IMR-90 (cell line): ENCODE measurements around the gene MAB21L3. TPM values are rescaled to one million over a fixed set of nuclear protein-coding genes. Genes with fewer than 3 reads are reported as not detected.

Source experiments
- ATAC-seq: fragments of 200-7000 bp; cut with Tn5 transposase; 2 replicates; pipeline ENCODE4 v1.9.1; 2020; ENCODE audit warnings: low read depth, mild to moderate bottlenecking, moderate library complexity
- BruUV-seq: library from RNA; stranded (reverse); fragments of 400-500 nt; replicated peaks from 2 replicates; lab custom pipeline; 2021; lab: Mats Ljungman, UMichigan
- CTCF ChIA-PET: fragments of 300-600 bp; formaldehyde crosslinking; extraction: SDS; loops from one replicate; lab custom pipeline; 2021; ENCODE audit warnings: antibody characterized with exemption; lab: Yijun Ruan, JAX
- POLR2A ChIA-PET: fragments of 300-600 bp; sonication (Branson Sonifier 250); formaldehyde crosslinking; loops from one replicate; lab custom pipeline; 2022; ENCODE audit warnings: antibody characterized with exemption; ENCODE audit not compliant: unreplicated experiment; lab: Charles Lee
- DNase-seq: peaks from one replicate; pipeline ENCODE4 v3.0.0; 2013
- H2AFZ ChIP-seq: replicated peaks from 2 replicates; pipeline ENCODE3; 2013; ENCODE audit warnings: low read length, mild to moderate bottlenecking; ENCODE audit not compliant: poor library complexity
- H2AK5ac ChIP-seq: 2 replicates; pipeline ENCODE4 v1.6.1; 2013; ENCODE audit warnings: low read depth, low read length, inconsistent platforms
- H2AK9ac ChIP-seq: replicated peaks from 2 replicates; pipeline ENCODE3; 2013; ENCODE audit warnings: mild to moderate bottlenecking, low read depth, low read length, moderate library complexity; ENCODE audit not compliant: poor library complexity
- H2BK120ac ChIP-seq: 2 replicates; pipeline ENCODE4 v1.6.1; 2013; ENCODE audit warnings: low read depth, low read length, inconsistent platforms
- H2BK15ac ChIP-seq: 3 replicates; pipeline ENCODE4 v1.6.1; 2013; ENCODE audit warnings: low read depth, low read length, inconsistent platforms
- H2BK20ac ChIP-seq: 2 replicates; pipeline ENCODE4 v1.6.1; 2013; ENCODE audit warnings: low read depth, mild to moderate bottlenecking, inconsistent platforms, low read length, moderate library complexity
- H2BK5ac ChIP-seq: 2 replicates; pipeline ENCODE4 v1.6.1; 2013; ENCODE audit warnings: mild to moderate bottlenecking, low read depth, low read length, inconsistent platforms; ENCODE audit not compliant: poor library complexity, severe bottlenecking
- H3K14ac ChIP-seq: replicated peaks from 2 replicates; pipeline ENCODE4 v1.6.1; 2013; ENCODE audit warnings: low read depth, low read length, inconsistent platforms
- H3K18ac ChIP-seq: 2 replicates; pipeline ENCODE4 v1.6.1; 2013; ENCODE audit warnings: low read depth, low read length, control low read depth
- H3K23ac ChIP-seq: 2 replicates; pipeline ENCODE4 v1.6.1; 2013; ENCODE audit warnings: low read depth, low read length, inconsistent platforms
- H3K27ac ChIP-seq: 2 replicates; pipeline ENCODE4 v1.5.1; 2013; ENCODE audit warnings: mild to moderate bottlenecking, control low read depth, low read length; ENCODE audit not compliant: insufficient read depth
- H3K27me3 ChIP-seq: 2 replicates; pipeline ENCODE4 v1.6.1; 2013; ENCODE audit warnings: low read length; ENCODE audit not compliant: control insufficient read depth, insufficient read depth
- H3K36me3 ChIP-seq: 2 replicates; pipeline ENCODE4 v1.6.1; 2013; ENCODE audit warnings: low read length, mixed read lengths; ENCODE audit not compliant: control insufficient read depth, insufficient read depth
- H3K4ac ChIP-seq: 2 replicates; pipeline ENCODE4 v1.6.1; 2013; ENCODE audit warnings: low read depth, low read length, inconsistent platforms
- H3K4me1 ChIP-seq: 2 replicates; pipeline ENCODE4 v1.6.1; 2013; ENCODE audit warnings: low read length, mixed read lengths; ENCODE audit not compliant: control insufficient read depth, insufficient read depth
- H3K4me2 ChIP-seq: 2 replicates; pipeline ENCODE4 v1.6.1; 2013; ENCODE audit warnings: low read depth, mild to moderate bottlenecking, control low read depth, low read length, moderate library complexity
- H3K4me3 ChIP-seq: 2 replicates; pipeline ENCODE4 v1.5.1; 2013; ENCODE audit warnings: low read depth, mild to moderate bottlenecking, control low read depth, low read length, moderate library complexity; ENCODE audit not compliant: insufficient read depth
- H3K56ac ChIP-seq: 2 replicates; pipeline ENCODE4 v1.6.1; 2013; ENCODE audit warnings: low read length, inconsistent platforms; ENCODE audit not compliant: insufficient read depth; ENCODE audit errors: extremely low read depth
- H3K79me1 ChIP-seq, 2 experiments: 2 replicates each; pipeline ENCODE4 v1.6.1; 2013; ENCODE audit warnings: low read length in 2 of 2, inconsistent platforms in 1 of 2, low read depth in 1 of 2
- H3K9ac ChIP-seq: 2 replicates; pipeline ENCODE4 v1.6.1; 2013; ENCODE audit warnings: low read depth, low read length, control low read depth
- H3K9me1 ChIP-seq: 2 replicates; pipeline ENCODE4 v1.6.1; 2013; ENCODE audit warnings: low read length, inconsistent platforms; ENCODE audit not compliant: insufficient read depth
- H3K9me3 ChIP-seq: 2 replicates; pipeline ENCODE4 v1.6.1; 2013; ENCODE audit warnings: low read length; ENCODE audit not compliant: control insufficient read depth, insufficient read depth
- H4K20me1 ChIP-seq: 2 replicates; pipeline ENCODE4 v1.6.1; 2013; ENCODE audit warnings: low read length, inconsistent platforms; ENCODE audit not compliant: insufficient read depth
- H4K5ac ChIP-seq: 2 replicates; pipeline ENCODE4 v1.6.1; 2013; ENCODE audit warnings: mild to moderate bottlenecking, low read depth, low read length, control low read depth
- H4K8ac ChIP-seq, 2 experiments: 2 replicates each; pipeline ENCODE4 v1.6.1; 2013; ENCODE audit warnings: low read depth in 2 of 2, low read length in 2 of 2, control low read depth in 1 of 2, inconsistent platforms in 1 of 2
- H4K91ac ChIP-seq: 2 replicates; pipeline ENCODE4 v1.6.1; 2013; ENCODE audit warnings: low read depth, low read length, inconsistent platforms; ENCODE audit not compliant: insufficient read depth
- BHLHE40 ChIP-seq: fragments of 150-350 bp; IDR thresholded peaks from 2 replicates; pipeline ENCODE4 v1.6.1; 2016; ENCODE audit warnings: mild to moderate bottlenecking, low read depth, low read length
- CEBPB ChIP-seq: IDR thresholded peaks from 2 replicates; pipeline ENCODE4 v1.6.1; 2012; ENCODE audit warnings: low read depth, low read length, improper control_type of control experiment
- CHD1 ChIP-seq: IDR thresholded peaks from 2 replicates; pipeline ENCODE4 v1.6.1; 2012; ENCODE audit warnings: low read depth, low read length, improper control_type of control experiment
- CTCF ChIP-seq: conservative IDR thresholded peaks from 2 replicates; pipeline ENCODE4 v1.5.1; 2012; ENCODE audit warnings: mild to moderate bottlenecking, low read depth, low read length, improper control_type of control experiment
- FOS ChIP-seq: fragments of 150-350 bp; IDR thresholded peaks from 2 replicates; pipeline ENCODE4 v1.6.1; 2016; ENCODE audit warnings: low read depth, low read length
- MAFK ChIP-seq: IDR thresholded peaks from 2 replicates; pipeline ENCODE4 v1.6.1; 2012; ENCODE audit warnings: low read depth, low read length, improper control_type of control experiment
- MAZ ChIP-seq: IDR thresholded peaks from 2 replicates; pipeline ENCODE4 v1.6.1; 2012; ENCODE audit warnings: low read depth, mild to moderate bottlenecking, low read length, improper control_type of control experiment, moderate library complexity, borderline replicate concordance
- MXI1 ChIP-seq: IDR thresholded peaks from 2 replicates; pipeline ENCODE4 v1.6.1; 2012; ENCODE audit warnings: low read depth, mild to moderate bottlenecking, low read length, moderate library complexity, borderline replicate concordance
- NFE2L2 ChIP-seq: fragments of 150-350 bp; IDR thresholded peaks from 2 replicates; pipeline ENCODE4 v1.6.1; 2016; ENCODE audit warnings: low read depth, mild to moderate bottlenecking, low read length
- POLR2A ChIP-seq: IDR thresholded peaks from 2 replicates; pipeline ENCODE4 v1.6.1; 2012; ENCODE audit warnings: mild to moderate bottlenecking, low read depth, low read length
- RAD21 ChIP-seq: IDR thresholded peaks from 2 replicates; pipeline ENCODE4 v1.6.1; 2012; ENCODE audit warnings: low read length, improper control_type of control experiment
- RCOR1 ChIP-seq: IDR thresholded peaks from 2 replicates; pipeline ENCODE4 v1.6.1; 2012; ENCODE audit warnings: mild to moderate bottlenecking, low read length, improper control_type of control experiment; ENCODE audit not compliant: insufficient replicate concordance
- RFX5 ChIP-seq: IDR thresholded peaks from 2 replicates; pipeline ENCODE4 v1.8.0; 2012; ENCODE audit warnings: low read depth, mild to moderate bottlenecking, low read length, moderate library complexity
- SMC3 ChIP-seq: fragments of 150-350 bp; IDR thresholded peaks from 2 replicates; pipeline ENCODE4 v1.6.1; 2016; ENCODE audit warnings: low read depth, mild to moderate bottlenecking, antibody characterized with exemption, low read length, moderate library complexity
- WGBS, 2 experiments: methylation state at CpG; one replicate each; pipeline versions ENCODE4 v1.1.5 to v1.1.7; 2013; ENCODE audit warnings: missing lambda C conversion rate in 2 of 2; ENCODE audit not compliant: insufficient read length in 1 of 2; ENCODE audit errors: extremely low coverage in 2 of 2; 5-methylcytosine and 5-hydroxymethylcytosine counted together
- dilution Hi-C: fragments of 300-500 bp; cut with HindIII; formaldehyde crosslinking; loops from one replicate; pipeline ENCODE4 v1.14.3; 2018; ENCODE audit warnings: low sequenced_read_pairs; ENCODE audit not compliant: unreplicated experiment
- in situ Hi-C: fragments of 300-500 bp; cut with MboI; formaldehyde crosslinking; loops from 3 replicates; pipeline ENCODE4 v1.14.3; 2019; ENCODE audit warnings: low sequenced_read_pairs, inconsistent platforms, mixed read lengths
- intact Hi-C: fragments of 100-400 bp; cut with micrococcal nuclease; formaldehyde crosslinking; loops from 2 replicates; pipeline ENCODE4 v1.10.0; 2022
- polyA plus RNA-seq, 3 experiments: library from polyadenylated mRNA; depleted of rRNA; stranded (reverse); fragments of >200 nt; gene quantifications; 2 replicates each; pipeline ENCODE4 v1.2.3, GENCODE V29; 2012; ENCODE audit warnings: low replicate concordance in 1 of 3
- total RNA-seq: library from RNA; depleted of rRNA; stranded (reverse); fragments of >200 nt; gene quantifications from 2 replicates; pipeline ENCODE4 v1.2.3, GENCODE V29; 2012
- TF ChIP-seq, protein P1 (sequence below): fragments of 150-350 bp; IDR thresholded peaks from 2 replicates; pipeline ENCODE4 v1.6.1; 2016; ENCODE audit warnings: low read depth, mild to moderate bottlenecking, low read length, moderate library complexity, borderline replicate concordance
- TF ChIP-seq, protein P2 (sequence below): fragments of 150-350 bp; IDR thresholded peaks from 2 replicates; pipeline ENCODE4 v1.6.1; 2017; ENCODE audit warnings: mild to moderate bottlenecking, antibody characterized with exemption, low read length, low read depth

Gene MAB21L3
- total and polyA plus RNA-seq, 2 of the 4 experiments (the other 2 are of a cell fraction), result not detected

DNA sequence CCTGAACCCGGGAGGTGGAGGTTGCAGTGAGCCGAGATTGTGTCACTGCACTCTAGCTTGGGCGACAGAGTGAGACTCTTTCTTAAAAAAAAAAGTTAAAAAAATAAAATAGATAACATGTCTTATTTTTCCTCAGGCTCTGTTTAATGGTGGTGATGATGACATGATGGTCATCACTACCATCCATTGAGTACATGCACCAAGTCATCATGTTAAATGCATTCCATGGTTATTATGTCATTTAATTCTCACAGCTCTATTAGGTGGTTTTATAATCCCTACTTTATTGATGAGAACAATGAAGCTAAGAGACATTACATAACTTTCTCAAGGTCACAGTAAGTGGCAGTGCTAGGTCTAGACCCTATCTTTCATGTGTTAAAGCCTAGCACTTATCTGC, 34.4 kb upstream of the MAB21L3 start:
- H3K18ac ChIP-seq, result no peak overlapping the region
- no peak overlapping the region for H2BK120ac ChIP-seq
- in situ Hi-C loops, result no loop called here
- H3K23ac ChIP-seq, result no peak overlapping the region
- no CpG with 5 or more reads among the region's 3 CpGs for WGBS, 2 experiments
- no peaks in the 10 kb centered on the region for H3K36me3 ChIP-seq
- no TSS peak for BruUV-seq
- no peak overlapping the region for H4K91ac ChIP-seq
- H3K56ac ChIP-seq, result no peak overlapping the region
- H2AK5ac ChIP-seq, result no peak overlapping the region
- H2BK5ac ChIP-seq, result no peak overlapping the region
- H4K5ac ChIP-seq, result no peak overlapping the region
- ATAC-seq (no peak), DNase-seq (no peak)
- no peak overlapping the region for H3K4me3 ChIP-seq
- no peak overlapping the region for H3K4ac ChIP-seq
- no peaks in the 10 kb centered on the region for H3K9me3 ChIP-seq
- intact Hi-C loops, result no loop called here
- dilution Hi-C loops, result no loop called here
- H3K27ac ChIP-seq, result no peak overlapping the region
- H3K9me1 ChIP-seq, result no peaks in the 10 kb centered on the region
- H3K4me1 ChIP-seq, result no peaks in the 10 kb centered on the region
- H2AK9ac ChIP-seq, result no peak overlapping the region
- H3K9ac ChIP-seq, result no peak overlapping the region
- H2BK20ac ChIP-seq, result no peak overlapping the region
- no peak overlapping the region for H2AFZ ChIP-seq
- H3K14ac ChIP-seq, result no peak overlapping the region
- H2BK15ac ChIP-seq, result no peak overlapping the region
- H3K79me1 ChIP-seq, result no peaks in the 10 kb centered on the region
- no peaks in the 10 kb centered on the region for H3K27me3 ChIP-seq
- no peak overlapping the region for H3K4me2 ChIP-seq
- TF ChIP-seq MAFK, result no peak
- TF ChIP-seq NFE2L2, result no peak
- no peak for TF ChIP-seq BHLHE40
- no peak for TF ChIP-seq MAZ
- TF ChIP-seq, protein P1, sequence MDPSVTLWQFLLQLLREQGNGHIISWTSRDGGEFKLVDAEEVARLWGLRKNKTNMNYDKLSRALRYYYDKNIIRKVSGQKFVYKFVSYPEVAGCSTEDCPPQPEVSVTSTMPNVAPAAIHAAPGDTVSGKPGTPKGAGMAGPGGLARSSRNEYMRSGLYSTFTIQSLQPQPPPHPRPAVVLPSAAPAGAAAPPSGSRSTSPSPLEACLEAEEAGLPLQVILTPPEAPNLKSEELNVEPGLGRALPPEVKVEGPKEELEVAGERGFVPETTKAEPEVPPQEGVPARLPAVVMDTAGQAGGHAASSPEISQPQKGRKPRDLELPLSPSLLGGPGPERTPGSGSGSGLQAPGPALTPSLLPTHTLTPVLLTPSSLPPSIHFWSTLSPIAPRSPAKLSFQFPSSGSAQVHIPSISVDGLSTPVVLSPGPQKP, result no peak
- no peak for TF ChIP-seq MXI1
- TF ChIP-seq RCOR1, result no peak
- TF ChIP-seq RFX5, result no peak
- TF ChIP-seq FOS, result no peak
- no peak for TF ChIP-seq CEBPB
- TF ChIP-seq SMC3, result no peak
- no peak for TF ChIP-seq CHD1
- TF ChIP-seq CTCF, result no peak
- TF ChIP-seq RAD21, result no peak
- TF ChIP-seq, protein P2, sequence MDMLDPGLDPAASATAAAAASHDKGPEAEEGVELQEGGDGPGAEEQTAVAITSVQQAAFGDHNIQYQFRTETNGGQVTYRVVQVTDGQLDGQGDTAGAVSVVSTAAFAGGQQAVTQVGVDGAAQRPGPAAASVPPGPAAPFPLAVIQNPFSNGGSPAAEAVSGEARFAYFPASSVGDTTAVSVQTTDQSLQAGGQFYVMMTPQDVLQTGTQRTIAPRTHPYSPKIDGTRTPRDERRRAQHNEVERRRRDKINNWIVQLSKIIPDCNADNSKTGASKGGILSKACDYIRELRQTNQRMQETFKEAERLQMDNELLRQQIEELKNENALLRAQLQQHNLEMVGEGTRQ, result no peak
- TF ChIP-seq POLR2A, result no peak
- no peaks in the 10 kb centered on the region for H4K20me1 ChIP-seq
- CTCF ChIA-PET, result no interaction called here
- POLR2A ChIA-PET, result no interaction called here
- H4K8ac ChIP-seq, result no peak overlapping the region
